Stimulated activated CD4-positive, alpha-beta T cell treated with anti-CD3 and anti-CD28 coated beads, TNF-alpha, amount 100 ng/mL, for 24 hours (primary cell): ENCODE data around the gene NMS.

Experiments
- DNase-seq, 3 experiments: peaks; one replicate each; pipeline ENCODE4 v3.0.0-alpha.2; 2020; ENCODE audit warnings: low read depth in 3 of 3

The NMS gene

DNA sequence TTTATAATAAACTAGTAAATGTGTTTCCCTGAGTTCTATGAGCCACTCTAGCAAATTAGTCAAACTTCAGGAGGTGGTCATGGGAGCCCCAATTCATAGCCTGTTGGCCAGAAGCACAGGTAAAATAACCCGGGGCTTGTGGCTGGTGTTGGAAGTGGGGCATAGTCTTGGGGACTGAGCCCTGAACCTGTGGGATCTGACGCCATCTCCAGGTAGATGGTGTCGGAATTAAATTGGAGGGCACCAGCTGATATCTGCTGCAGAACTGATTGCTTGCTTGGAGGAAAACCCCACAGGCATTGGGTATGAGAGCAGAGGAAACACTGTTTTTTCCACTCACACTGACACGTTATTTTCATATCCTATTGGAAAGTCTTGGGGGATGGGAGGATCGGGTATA is 14.1 kb downstream of the NMS start:
- DNase-seq = no peak

GRCh38 chr2:100485396-100485795 is 15.1 kb downstream of the NMS start:
- no peak for DNase-seq

DNA sequence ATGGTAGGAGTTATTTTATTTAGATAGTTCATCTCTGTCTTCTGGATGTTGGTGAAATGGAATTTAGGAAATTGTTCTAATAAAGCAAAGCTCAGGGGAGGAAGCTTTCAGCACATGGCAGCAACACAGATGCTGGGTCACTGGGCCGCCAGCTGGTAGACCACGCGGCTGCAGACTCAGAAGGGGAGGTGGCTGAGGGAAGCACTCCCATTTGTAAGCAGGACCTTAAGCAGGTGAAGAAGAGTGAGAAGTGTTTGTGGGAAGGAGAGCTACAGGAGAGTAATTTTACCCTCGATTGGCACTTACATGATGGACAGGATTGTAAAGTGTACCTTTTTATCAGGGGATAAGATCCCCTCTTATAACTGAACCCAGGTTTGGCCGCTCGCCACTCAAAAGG is 24.4 kb downstream of the NMS start:
- no peak for DNase-seq

DNA sequence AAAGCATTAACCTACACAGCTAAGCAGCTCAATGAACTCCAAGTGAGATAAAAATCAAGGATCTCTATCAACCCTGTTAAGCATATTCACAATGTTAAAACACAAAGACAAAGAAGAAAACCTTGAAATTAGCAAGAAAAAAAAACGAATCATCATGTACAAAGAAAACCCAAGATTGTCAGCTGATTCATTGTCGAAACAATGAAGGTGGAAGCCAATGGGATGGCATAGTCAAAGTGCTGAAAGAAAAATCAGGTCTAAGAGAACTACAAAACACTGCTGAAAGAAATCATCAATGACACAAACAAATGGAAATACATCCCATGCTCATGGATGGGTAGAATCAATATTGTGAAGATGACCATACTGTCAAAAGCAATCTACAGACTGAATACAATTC is 32.5 kb downstream of the NMS start:
- DNase-seq = no peak

GRCh38 chr2:100504542-100504941 is 34.3 kb downstream of the NMS start:
- no peak for DNase-seq

GRCh38 chr2:100509066-100509465 is 38.8 kb downstream of the NMS start:
- no peak for DNase-seq

- DNase-seq = no peak
Measured at GRCh38 chr2:100513650-100514049, 43.4 kb downstream of the NMS start.

GRCh38 chr2:100517556-100517955 is 47.3 kb downstream of the NMS start:
- no peak for DNase-seq

DNA sequence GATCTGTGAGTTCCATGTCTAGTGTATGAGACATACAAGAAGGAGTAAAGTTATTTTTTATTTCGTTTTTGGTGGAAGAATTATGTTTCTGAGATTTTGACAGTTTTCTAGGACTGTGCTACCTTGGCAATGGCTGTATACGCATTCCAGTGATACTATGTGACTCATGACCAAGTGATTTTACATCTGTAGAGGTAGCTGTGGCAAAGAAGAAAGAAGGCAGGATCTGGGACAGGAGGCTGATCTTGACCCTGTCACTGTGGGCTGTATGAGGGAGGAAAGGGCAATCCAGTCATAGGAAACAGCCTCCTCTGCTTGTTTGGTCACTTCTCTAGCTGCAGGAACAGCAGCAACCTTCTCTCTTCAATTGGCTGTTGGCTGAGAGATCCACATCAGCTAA is 48.5 kb downstream of the NMS start:
- DNase-seq = no peak

DNA sequence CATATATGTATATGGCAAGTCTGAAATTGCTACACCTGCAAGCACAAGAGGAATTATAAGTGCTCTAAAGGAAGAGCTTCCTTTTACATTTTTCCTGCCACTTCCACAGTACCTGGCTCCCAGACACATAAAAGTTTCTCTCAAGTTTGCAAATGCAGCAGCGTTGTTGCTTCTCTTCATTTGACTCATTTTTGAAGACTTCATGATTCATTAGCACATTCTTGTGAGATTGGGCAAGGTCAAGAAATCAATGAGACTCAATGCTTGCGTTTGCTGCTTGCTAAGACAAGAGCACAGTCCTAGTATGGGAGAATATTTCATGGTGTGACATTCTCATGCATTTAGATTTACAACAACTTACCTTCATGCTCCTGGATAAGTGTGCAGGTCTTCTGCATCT is 49.9 kb downstream of the NMS start:
- no peak for DNase-seq

- no peak for DNase-seq
Measured at GRCh38 chr2:100522430-100522829, 52.1 kb downstream of the NMS start.

DNA sequence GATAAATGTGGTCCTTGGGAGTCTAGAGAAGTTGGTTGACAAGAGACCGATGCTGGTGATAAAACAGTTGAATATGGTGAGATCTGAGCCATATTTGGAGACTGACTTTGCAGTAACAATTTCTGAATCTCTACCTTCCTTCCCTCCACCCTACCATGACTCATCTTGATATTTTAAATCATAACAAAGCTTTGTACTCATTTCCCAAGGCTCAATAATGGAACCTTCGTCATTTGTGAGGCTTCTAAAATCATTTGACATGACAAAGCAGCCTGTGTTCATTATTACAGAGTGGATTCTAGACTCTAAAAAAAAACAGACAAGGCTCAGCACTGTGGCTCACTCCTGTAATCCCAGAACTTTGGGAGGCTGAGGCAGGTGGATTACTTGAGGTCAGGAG is 54.0 kb downstream of the NMS start:
- no peak for DNase-seq

DNA sequence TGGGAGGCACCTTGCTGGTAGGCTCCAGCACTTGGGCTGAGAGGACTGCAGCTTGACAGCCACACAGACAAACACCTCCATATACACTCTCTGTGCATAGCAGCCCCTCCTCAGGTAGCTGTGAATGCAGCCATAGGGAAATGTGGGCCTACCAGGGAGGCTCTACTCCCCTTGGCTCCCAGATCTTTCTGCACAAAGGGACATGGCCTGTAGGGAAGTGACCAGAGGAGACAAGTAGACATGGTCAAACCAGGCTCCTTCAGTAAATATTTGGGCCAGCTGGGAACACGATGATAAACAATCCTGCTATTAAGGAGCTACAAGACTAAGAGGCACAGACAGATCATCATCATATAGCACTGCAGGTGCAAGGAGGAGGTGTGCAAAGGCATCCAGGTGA is 56.6 kb downstream of the NMS start:
- DNase-seq = no peak

DNA sequence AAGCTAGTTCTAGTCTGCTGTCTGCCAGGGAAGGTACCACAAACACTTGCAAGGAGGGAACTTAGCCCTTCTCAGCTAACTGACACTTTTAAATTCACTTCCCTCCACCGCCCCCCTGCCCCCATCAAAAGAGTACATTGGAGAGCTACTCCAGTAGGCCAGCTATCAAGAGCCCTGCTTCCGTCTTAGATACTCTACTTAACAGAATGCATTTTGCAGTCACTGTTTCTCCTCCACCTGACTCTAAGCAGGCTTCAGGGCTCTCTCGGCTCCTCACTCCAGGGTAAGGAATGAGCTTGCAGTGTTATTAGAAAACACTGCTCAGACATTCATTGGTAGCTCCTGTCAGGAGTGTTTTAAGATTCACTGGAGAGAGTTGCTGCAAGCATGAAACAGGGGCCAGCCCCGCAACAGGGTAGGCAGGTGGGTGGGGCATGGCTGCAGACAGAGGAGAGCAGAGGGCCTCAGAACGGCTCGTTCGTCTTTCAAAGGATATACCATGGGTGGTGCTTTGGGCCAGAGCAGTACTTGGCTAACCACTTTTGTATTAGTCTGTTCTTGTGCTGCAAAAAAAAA is 57.2 kb downstream of the NMS start:
- no peak for DNase-seq

- DNase-seq = no peak
Measured at GRCh38 chr2:100529176-100529575, 58.9 kb downstream of the NMS start.

DNA sequence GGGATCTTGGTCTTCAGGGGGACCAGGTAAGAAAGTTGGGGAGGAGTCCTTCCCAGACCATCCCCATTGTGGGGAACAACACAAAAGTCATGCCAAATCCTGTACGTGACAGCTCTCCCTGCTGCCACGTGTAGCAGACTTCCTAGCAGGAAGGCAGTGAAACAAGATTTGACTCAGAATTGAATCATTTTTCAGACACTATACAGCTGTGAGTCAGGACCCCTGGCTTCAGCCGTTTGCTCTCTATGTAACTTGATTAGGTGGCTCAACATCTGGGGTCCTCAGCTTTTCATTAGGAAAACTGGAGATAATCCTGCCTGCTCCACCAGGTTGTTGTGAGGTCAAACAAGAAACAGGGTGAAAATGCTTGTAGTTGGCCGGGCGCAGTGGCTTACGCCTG is 59.6 kb downstream of the NMS start:
- no peak for DNase-seq
